K562 (cell line): Measurements from ENCODE around the gene UQCC2. TPM values are rescaled to one million over a fixed set of nuclear protein-coding genes. Genes with fewer than 3 reads are reported as not detected.
A peak's percentile ranks its signal among the peaks of the same experiment; 100 is the strongest.

Experiments used
- ATAC-seq: fragments of 200-7000 bp; cut with Tn5 transposase; 3 replicates; pipeline ENCODE4 v1.9.1; 2020; ENCODE audit warnings: moderate library complexity
- BruUV-seq: library from RNA; stranded (reverse); fragments of 400-500 nt; replicated peaks from 2 replicates; lab custom pipeline; 2021; lab: Mats Ljungman, UMichigan
- CTCF ChIA-PET: fragments of 300-600 bp; formaldehyde crosslinking; extraction: SDS; loops from one replicate; lab custom pipeline; 2021; ENCODE audit warnings: low intra/inter-chr PET ratio; lab: Yijun Ruan, JAX
- POLR2A ChIA-PET: fragments of 300-600, 350-650 bp; sonication (Branson Sonifier 250); formaldehyde crosslinking; extraction: SDS; loops from one replicate; lab custom pipeline; 2021; ENCODE audit warnings: antibody characterized with exemption, inconsistent platforms; lab: Yijun Ruan, JAX
- DNase-seq, 4 experiments: peaks; one replicate each; pipeline versions ENCODE4 v3.0.0 to v3.0.0-alpha.2; 2011 to 2018; ENCODE audit warnings: low spot score in 3 of 4, mixed read lengths in 3 of 4; ENCODE audit errors: extremely low read depth in 1 of 4
- FAIRE-seq: peaks from 2 replicates; lab custom pipeline; 2011; peaks lifted over from hg19 to GRCh38; lab: Jason Lieb, UNC
- H2AFZ ChIP-seq: 2 replicates; pipeline ENCODE4 v1.6.0; 2011; ENCODE audit warnings: low read depth, low read length, control low read depth, inconsistent platforms
- H3K27ac ChIP-seq: fragments of 200-600 bp; 3 replicates; pipeline ENCODE4 v1.8.0; 2011; ENCODE audit warnings: low read depth, mild to moderate bottlenecking, control low read depth, inconsistent platforms, low read length, moderate library complexity, mixed read lengths; ENCODE audit errors: extremely low read depth
- H3K27me3 ChIP-seq, 2 experiments: fragments of 300-600 bp in 1 of 2; 2 replicates in 1 of 2; 3 replicates in 1 of 2; pipeline versions ENCODE4 v1.6.0 to v1.8.0; 2011; ENCODE audit warnings: inconsistent platforms in 2 of 2, low read length in 2 of 2, mild to moderate bottlenecking in 1 of 2, mixed read lengths in 1 of 2, moderate library complexity in 1 of 2; ENCODE audit not compliant: control insufficient read depth in 2 of 2, insufficient read depth in 2 of 2
- H3K36me3 ChIP-seq: fragments of 300-600 bp; 3 replicates; pipeline ENCODE4 v1.8.0; 2011; ENCODE audit warnings: mild to moderate bottlenecking, low read length, inconsistent platforms; ENCODE audit not compliant: control insufficient read depth, insufficient read depth
- H3K4me1 ChIP-seq, 2 experiments: fragments of 200-600 bp in 1 of 2; replicated peaks in 1 of 2; 2 replicates in 1 of 2; 3 replicates in 1 of 2; pipeline versions ENCODE4 v1.5.1 to v1.8.0; 2011; ENCODE audit warnings: inconsistent platforms in 2 of 2, low read length in 2 of 2, mild to moderate bottlenecking in 1 of 2, mixed read lengths in 1 of 2, moderate library complexity in 1 of 2; ENCODE audit not compliant: control insufficient read depth in 2 of 2, insufficient read depth in 2 of 2
- H3K4me2 ChIP-seq: 2 replicates; pipeline ENCODE4 v1.6.1; 2011; ENCODE audit warnings: low read length, control low read depth, inconsistent platforms, mixed read lengths; ENCODE audit not compliant: insufficient read depth
- H3K4me3 ChIP-seq: fragments of 200-600 bp; sonication (generic), shearing (Covaris generic); 2 replicates; pipeline ENCODE4 v1.5.1; 2016; ENCODE audit warnings: control low read depth, inconsistent platforms
- H3K79me2 ChIP-seq: fragments of 200-600 bp; 3 replicates; pipeline ENCODE4 v1.8.0; 2011; ENCODE audit warnings: low read length, inconsistent platforms; ENCODE audit not compliant: control insufficient read depth, insufficient read depth
- H3K9ac ChIP-seq, 2 experiments: 2 replicates each; pipeline versions ENCODE4 v1.6.0 to v1.6.1; 2011; ENCODE audit warnings: low read depth in 2 of 2, low read length in 2 of 2, control low read depth in 1 of 2, inconsistent platforms in 1 of 2, mild to moderate bottlenecking in 1 of 2, mixed read lengths in 1 of 2; ENCODE audit not compliant: insufficient read depth in 1 of 2
- H3K9me1 ChIP-seq: one replicate; pipeline ENCODE4 v1.6.0; 2011; ENCODE audit warnings: inconsistent platforms, mild to moderate bottlenecking, low read length, moderate library complexity; ENCODE audit not compliant: control insufficient read depth, insufficient read depth
- H3K9me3 ChIP-seq: replicated peaks from 2 replicates; pipeline ENCODE4 v1.5.1; 2011; ENCODE audit warnings: low read depth, low read length, inconsistent platforms; ENCODE audit not compliant: control insufficient read depth, insufficient read depth
- H4K20me1 ChIP-seq: replicated peaks from 2 replicates; pipeline ENCODE4 v1.6.1; 2011; ENCODE audit warnings: low read length, inconsistent platforms, mixed read lengths; ENCODE audit not compliant: control insufficient read depth, insufficient read depth
- BHLHE40 ChIP-seq: IDR thresholded peaks from 2 replicates; pipeline ENCODE4 v1.6.1; 2011; ENCODE audit warnings: low read length, improper control_type of control experiment
- CSDE1 ChIP-seq, 2 experiments: fragments of 450-650 bp; IDR thresholded peaks; 2 replicates each; pipeline ENCODE4 v1.6.1; 2016; ENCODE audit warnings: mild to moderate bottlenecking in 1 of 2
- HDAC1 ChIP-seq, 2 experiments: fragments of 450-650 bp; IDR thresholded peaks; 2 replicates each; pipeline ENCODE4 v1.6.1; 2016 to 2017; ENCODE audit warnings: inconsistent platforms in 1 of 2, mild to moderate bottlenecking in 1 of 2, moderate library complexity in 1 of 2
- HDGF ChIP-seq: fragments of 450-650 bp; IDR thresholded peaks from 2 replicates; pipeline ENCODE4 v1.6.1; 2016
- HLTF ChIP-seq: fragments of 450-650 bp; IDR thresholded peaks from 2 replicates; pipeline ENCODE4 v1.6.1; 2016
- JUN ChIP-seq, 2 experiments: sonication (generic) in 1 of 2; formaldehyde crosslinking in 1 of 2; IDR thresholded peaks; 2 replicates each; pipeline versions ENCODE4 v1.6.1 to v1.8.0; 2012 to 2022; ENCODE audit warnings: borderline replicate concordance in 2 of 2, mild to moderate bottlenecking in 2 of 2, improper control_type of control experiment in 1 of 2, low read depth in 1 of 2, low read length in 1 of 2, missing genetic modification reagents in 1 of 2
- MBD2 ChIP-seq: sonication (generic); IDR thresholded peaks from 2 replicates; pipeline ENCODE4 v1.6.1; 2016; ENCODE audit warnings: low read depth, borderline replicate concordance
- RAD21 ChIP-seq, 2 experiments: fragments of 250-450 bp in 1 of 2; fragments of 450-650 bp in 1 of 2; sonication (Bioruptor Pico) in 1 of 2; formaldehyde crosslinking in 1 of 2; IDR thresholded peaks in 1 of 2; conservative IDR thresholded peaks in 1 of 2; 2 replicates each; pipeline versions ENCODE4 v1.4.0 to v1.8.0; 2020 to 2022; ENCODE audit warnings: mild to moderate bottlenecking in 2 of 2, moderate library complexity in 1 of 2
- TCF3 ChIP-seq: sonication (generic); formaldehyde crosslinking; IDR thresholded peaks from 2 replicates; pipeline ENCODE4 v1.4.0; 2020; ENCODE audit warnings: mild to moderate bottlenecking, missing genetic modification reagents
- XRCC5 ChIP-seq: fragments of 200-400 bp; formaldehyde crosslinking; IDR thresholded peaks from 2 replicates; pipeline ENCODE4 v1.6.1; 2017; ENCODE audit warnings: low read depth, mild to moderate bottlenecking, low read length
- ZC3H8 ChIP-seq: fragments of 450-650 bp; IDR thresholded peaks from 2 replicates; pipeline ENCODE4 v1.6.1; 2017
- ZNF24 ChIP-seq: fragments of 450-650 bp; IDR thresholded peaks from 2 replicates; pipeline ENCODE4 v1.6.1; 2016
- ZNF3 ChIP-seq: fragments of 250-450 bp; sonication (Bioruptor Pico); IDR thresholded peaks from 2 replicates; pipeline ENCODE4 v1.5.0; 2021; ENCODE audit warnings: mild to moderate bottlenecking, moderate library complexity
- ZNF431 ChIP-seq: sonication (generic); formaldehyde crosslinking; IDR thresholded peaks from 2 replicates; pipeline ENCODE4 v1.8.0; 2022; ENCODE audit warnings: mild to moderate bottlenecking, missing genetic modification reagents
- WGBS: fragments of 100-300 bp; shearing (Covaris generic); methylation state at CpG from one replicate; pipeline ENCODE4 v1.1.6; 2016; ENCODE audit warnings: low coverage, mixed read lengths; ENCODE audit not compliant: insufficient coverage; ENCODE audit errors: missing lambda C conversion rate; 5-methylcytosine and 5-hydroxymethylcytosine counted together
- in situ Hi-C: fragments of 300-500 bp; cut with MboI; formaldehyde crosslinking; loops from 4 replicates; pipeline ENCODE4 v1.15.0; 2018; ENCODE audit warnings: inconsistent platforms, mixed read lengths
- intact Hi-C: fragments of 100-400 bp; cut with micrococcal nuclease; formaldehyde crosslinking; loops from 2 replicates; pipeline ENCODE4 v1.14.2; 2022
- polyA plus RNA-seq, 8 experiments: library from polyadenylated mRNA; depleted of rRNA in 4 of 8; stranded (reverse) in 5 of 8; unstranded in 3 of 8; fragments of >200 nt; fragmentation: Nextera tagmentation in 2 of 8; fragmentation: Illumina TruSeq in 1 of 8; extraction: Ambion mirVana in 2 of 8; extraction: Trizol in 1 of 8; gene quantifications; 2 replicates each; pipeline versions ENCODE4 v1.2.1 to v1.2.3, GENCODE V29; 2011 to 2014; ENCODE audit warnings: inconsistent platforms in 1 of 8, missing spikeins in 1 of 8
- total RNA-seq, 7 experiments: library from RNA; depleted of rRNA in 6 of 7; stranded (reverse); fragments of >200 nt in 6 of 7; fragmentation: Illumina TruSeq in 2 of 7; extraction: Trizol in 2 of 7; gene quantifications; 2 replicates each; pipeline versions ENCODE4 v1.2.1 to v1.2.3, GENCODE V29; 2011 to 2021; ENCODE audit warnings: low replicate concordance in 1 of 7
- TF ChIP-seq, protein P1 (sequence below): sonication (generic); formaldehyde crosslinking; IDR thresholded peaks from 2 replicates; pipeline ENCODE4 v1.8.1; 2023; ENCODE audit warnings: mild to moderate bottlenecking, missing genetic modification reagents, moderate library complexity
- TF ChIP-seq, protein P2 (sequence below): fragments of 250-450 bp; sonication (Bioruptor Pico); IDR thresholded peaks from 2 replicates; pipeline ENCODE4 v1.5.0; 2021
- TF ChIP-seq, protein P3 (sequence below): IDR thresholded peaks from 2 replicates; pipeline ENCODE4 v1.6.1; 2011; ENCODE audit warnings: borderline replicate concordance, low read depth, mild to moderate bottlenecking, moderate library complexity, low read length; ENCODE audit not compliant: insufficient read depth, poor library complexity, severe bottlenecking

The UQCC2 gene
- total and polyA plus RNA-seq, 9 of the 15 experiments (the other 6 are each of a cell fraction or from before 2014, with no cell fraction given): 58.5 to 927 (median 158) TPM

GRCh38 chr6:33744001-33744848 is 32.7 kb upstream of the UQCC2 start:
- Histone ChIP-seq H3K4me1 (peaks cover 9 to 11% of the 10 kb centered on the region in 2 experiments; a peak in 2 of 5 replicates), H4K20me1 (peaks cover 15% of the 10 kb centered on the region; the same call in 1 of the 2 replicates), H3K9ac (no peak overlapping the region), H3K36me3 (no peaks in the 10 kb centered on the region), H3K9me3 (no peaks in the 10 kb centered on the region), H3K79me2 (no peaks in the 10 kb centered on the region), H3K27ac (no peak overlapping the region), H3K27me3 (peaks cover 28 to 60% of the 10 kb centered on the region in 2 experiments; a peak in 4 of 5 replicates), H3K4me2 (no peak overlapping the region), H3K9me1 (peaks cover 2% of the 10 kb centered on the region), H2AFZ (no peak overlapping the region), H3K4me3 (no peak overlapping the region)
- 1% methylated on average over 11 of the region's 11 CpGs for WGBS
- intact Hi-C loops (loop anchor here (1.0 kb wide), 2 partner anchors 18 to 33 kb away; partner anchors contain the start of gene UQCC2), in situ Hi-C loops (no loop called here)
- FAIRE-seq: peak; percentile 99
- BruUV-seq: no TSS peak
- POLR2A ChIA-PET: interaction anchor here (0.6 to 1.3 kb wide), 4 partner anchors 15 to 39 kb away, joined by 3 to 5 read pairs (median 3); no protein-coding TSS in a partner anchor
- peak; percentile 86 for ATAC-seq
- DNase-seq: peak; percentile 84 to 91 (median 87)
- CTCF ChIA-PET: interaction anchor here (0.5 to 2.1 kb wide), 7 partner anchors 15 to 410 kb away, joined by 3 to 12 read pairs (median 3); partner anchors contain the start of gene UQCC2
- 0 out of 2 replicates have a peak, but pooled peaks have one; percentile 43 for TF ChIP-seq HDGF
- no peak for TF ChIP-seq ZNF431
- peak; percentile 62; the same call in 1 of the 2 replicates for TF ChIP-seq XRCC5
- 0 out of 2 replicates have a peak, but pooled peaks have one; percentile 16 for TF ChIP-seq ZNF24
- TF ChIP-seq, protein P1, sequence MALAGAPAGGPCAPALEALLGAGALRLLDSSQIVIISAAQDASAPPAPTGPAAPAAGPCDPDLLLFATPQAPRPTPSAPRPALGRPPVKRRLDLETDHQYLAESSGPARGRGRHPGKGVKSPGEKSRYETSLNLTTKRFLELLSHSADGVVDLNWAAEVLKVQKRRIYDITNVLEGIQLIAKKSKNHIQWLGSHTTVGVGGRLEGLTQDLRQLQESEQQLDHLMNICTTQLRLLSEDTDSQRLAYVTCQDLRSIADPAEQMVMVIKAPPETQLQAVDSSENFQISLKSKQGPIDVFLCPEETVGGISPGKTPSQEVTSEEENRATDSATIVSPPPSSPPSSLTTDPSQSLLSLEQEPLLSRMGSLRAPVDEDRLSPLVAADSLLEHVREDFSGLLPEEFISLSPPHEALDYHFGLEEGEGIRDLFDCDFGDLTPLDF: peak; percentile 44; the same call in 1 of the 2 replicates
- TF ChIP-seq BHLHE40: peak; percentile 40
- TF ChIP-seq RAD21 (CRISPR knock-in tag; conservative IDR thresholded peaks at IDR 0.05 in 1 of 2, IDR thresholded peaks at IDR 0.05 in 1 of 2): peak; percentile 66 to 91
- TF ChIP-seq TCF3 (CRISPR knock-in tag): peak; percentile 15; the same call in 1 of the 2 replicates
- no peak for TF ChIP-seq JUN (IDR thresholded peaks at IDR 0.05; ENCODE audit: borderline replicate concordance, low read depth, low read length)
- TF ChIP-seq JUN (CRISPR knock-in tag; IDR thresholded peaks at IDR 0.05; ENCODE audit: borderline replicate concordance): 0 out of 2 replicates have a peak, but pooled peaks have one; percentile 22
- TF ChIP-seq, protein P2, sequence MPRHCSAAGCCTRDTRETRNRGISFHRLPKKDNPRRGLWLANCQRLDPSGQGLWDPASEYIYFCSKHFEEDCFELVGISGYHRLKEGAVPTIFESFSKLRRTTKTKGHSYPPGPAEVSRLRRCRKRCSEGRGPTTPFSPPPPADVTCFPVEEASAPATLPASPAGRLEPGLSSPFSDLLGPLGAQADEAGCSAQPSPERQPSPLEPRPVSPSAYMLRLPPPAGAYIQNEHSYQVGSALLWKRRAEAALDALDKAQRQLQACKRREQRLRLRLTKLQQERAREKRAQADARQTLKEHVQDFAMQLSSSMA (CRISPR knock-in tag): no peak
- 0 out of 4 replicates have a peak, but pooled peaks of 1 of the 2 experiments have one; percentile 41 for TF ChIP-seq HDAC1 (IDR thresholded peaks at IDR 0.05)
- TF ChIP-seq MBD2: no peak
- TF ChIP-seq ZNF3 (CRISPR knock-in tag): no peak
- TF ChIP-seq, protein P3, sequence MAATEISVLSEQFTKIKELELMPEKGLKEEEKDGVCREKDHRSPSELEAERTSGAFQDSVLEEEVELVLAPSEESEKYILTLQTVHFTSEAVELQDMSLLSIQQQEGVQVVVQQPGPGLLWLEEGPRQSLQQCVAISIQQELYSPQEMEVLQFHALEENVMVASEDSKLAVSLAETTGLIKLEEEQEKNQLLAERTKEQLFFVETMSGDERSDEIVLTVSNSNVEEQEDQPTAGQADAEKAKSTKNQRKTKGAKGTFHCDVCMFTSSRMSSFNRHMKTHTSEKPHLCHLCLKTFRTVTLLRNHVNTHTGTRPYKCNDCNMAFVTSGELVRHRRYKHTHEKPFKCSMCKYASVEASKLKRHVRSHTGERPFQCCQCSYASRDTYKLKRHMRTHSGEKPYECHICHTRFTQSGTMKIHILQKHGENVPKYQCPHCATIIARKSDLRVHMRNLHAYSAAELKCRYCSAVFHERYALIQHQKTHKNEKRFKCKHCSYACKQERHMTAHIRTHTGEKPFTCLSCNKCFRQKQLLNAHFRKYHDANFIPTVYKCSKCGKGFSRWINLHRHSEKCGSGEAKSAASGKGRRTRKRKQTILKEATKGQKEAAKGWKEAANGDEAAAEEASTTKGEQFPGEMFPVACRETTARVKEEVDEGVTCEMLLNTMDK: peak; percentile 38
- TF ChIP-seq HLTF: peak; percentile 74; the same call in 1 of the 2 replicates
- TF ChIP-seq ZC3H8: no peak
- no peak for TF ChIP-seq CSDE1 (IDR thresholded peaks at IDR 0.05)
